ENCODE data around the gene ITGBL1.

DNA sequence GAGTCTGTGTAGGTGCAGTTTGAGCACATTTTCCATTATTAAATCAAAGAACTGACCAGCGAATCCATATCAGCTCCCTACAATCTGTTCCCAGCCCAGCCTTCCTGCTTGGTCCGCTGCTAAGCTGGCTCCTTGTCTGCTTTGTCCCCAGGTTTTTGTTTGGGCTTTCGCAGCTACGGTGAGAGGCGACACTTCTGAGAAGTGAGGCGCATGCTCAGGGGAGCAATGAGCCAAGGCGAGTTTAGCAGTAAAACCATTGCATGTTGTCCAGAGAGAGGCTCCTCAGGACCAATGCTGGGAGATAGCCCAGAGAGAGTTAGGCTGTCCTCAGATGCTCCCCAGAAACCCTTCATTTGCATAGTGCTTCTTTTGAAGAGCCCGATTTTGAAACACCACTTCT, 162.0 kb downstream of the ITGBL1 start:
- TF ChIP-seq CTCF (IDR thresholded peaks at IDR 0.05) (no peak), EZH2 (IDR thresholded peaks at IDR 0.05; ENCODE audit: borderline replicate concordance, insufficient read depth, low read depth, low read length, poor library complexity, severe bottlenecking) (no peak)

Data from B cell (primary cell).